GM12872 (cell line): ENCODE results near the gene APOL3.

Source experiments
- TF ChIP-seq, protein P1 (sequence below): IDR thresholded peaks from 3 replicates; pipeline ENCODE4 v1.5.1; 2011; ENCODE audit warnings: low read depth, mild to moderate bottlenecking, low read length, moderate library complexity; ENCODE audit not compliant: insufficient read depth

Gene APOL3

DNA sequence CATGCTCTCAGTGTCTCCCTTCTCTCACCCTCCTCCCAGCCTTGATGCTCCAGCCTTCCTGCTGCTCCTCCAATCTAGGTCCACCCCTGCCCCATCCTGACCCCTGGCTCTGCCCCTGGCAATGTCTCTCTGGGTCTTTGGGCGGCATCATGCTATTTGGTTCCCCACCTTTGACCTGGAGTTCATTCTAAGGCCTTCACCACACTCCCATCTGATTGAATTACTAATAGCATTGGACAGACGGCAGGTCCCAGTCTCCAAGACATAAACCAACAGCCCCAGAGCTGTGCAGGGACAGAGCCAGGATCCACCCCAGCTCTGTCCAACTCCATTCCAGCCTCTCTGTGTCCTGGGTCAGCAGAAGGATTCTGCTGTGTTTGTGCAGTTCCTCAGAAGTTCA, 33.8 kb upstream of the APOL3 start:
- TF ChIP-seq, protein P1, sequence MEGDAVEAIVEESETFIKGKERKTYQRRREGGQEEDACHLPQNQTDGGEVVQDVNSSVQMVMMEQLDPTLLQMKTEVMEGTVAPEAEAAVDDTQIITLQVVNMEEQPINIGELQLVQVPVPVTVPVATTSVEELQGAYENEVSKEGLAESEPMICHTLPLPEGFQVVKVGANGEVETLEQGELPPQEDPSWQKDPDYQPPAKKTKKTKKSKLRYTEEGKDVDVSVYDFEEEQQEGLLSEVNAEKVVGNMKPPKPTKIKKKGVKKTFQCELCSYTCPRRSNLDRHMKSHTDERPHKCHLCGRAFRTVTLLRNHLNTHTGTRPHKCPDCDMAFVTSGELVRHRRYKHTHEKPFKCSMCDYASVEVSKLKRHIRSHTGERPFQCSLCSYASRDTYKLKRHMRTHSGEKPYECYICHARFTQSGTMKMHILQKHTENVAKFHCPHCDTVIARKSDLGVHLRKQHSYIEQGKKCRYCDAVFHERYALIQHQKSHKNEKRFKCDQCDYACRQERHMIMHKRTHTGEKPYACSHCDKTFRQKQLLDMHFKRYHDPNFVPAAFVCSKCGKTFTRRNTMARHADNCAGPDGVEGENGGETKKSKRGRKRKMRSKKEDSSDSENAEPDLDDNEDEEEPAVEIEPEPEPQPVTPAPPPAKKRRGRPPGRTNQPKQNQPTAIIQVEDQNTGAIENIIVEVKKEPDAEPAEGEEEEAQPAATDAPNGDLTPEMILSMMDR: no peak

DNA sequence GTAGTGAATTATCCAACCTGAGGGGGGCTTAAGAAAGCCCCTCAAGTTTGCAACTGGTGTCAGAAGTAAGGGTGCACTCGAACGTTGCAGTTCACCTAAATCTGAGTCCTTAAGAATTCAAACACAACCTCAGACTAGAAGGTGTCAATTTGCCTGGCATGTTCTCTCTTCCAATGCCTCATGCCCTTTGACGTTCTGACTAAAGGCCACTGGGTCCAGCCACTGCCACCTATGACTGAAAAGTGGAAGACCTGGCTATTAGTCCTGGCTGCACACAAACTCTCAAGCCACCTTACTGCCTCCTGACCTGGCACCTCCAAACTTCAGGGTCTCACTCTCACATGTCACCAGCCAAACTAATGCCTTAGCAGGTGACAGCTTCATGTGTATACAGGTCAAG, 33.0 kb upstream of the APOL3 start:
- TF ChIP-seq, protein P1: no peak

- TF ChIP-seq, protein P1: no peak
Observed at GRCh38 chr22:36193171-36193570, 32.6 kb upstream of the APOL3 start.

GRCh38 chr22:36192542-36192941, 32.0 kb upstream of the APOL3 start:
- TF ChIP-seq, protein P1: no peak

DNA sequence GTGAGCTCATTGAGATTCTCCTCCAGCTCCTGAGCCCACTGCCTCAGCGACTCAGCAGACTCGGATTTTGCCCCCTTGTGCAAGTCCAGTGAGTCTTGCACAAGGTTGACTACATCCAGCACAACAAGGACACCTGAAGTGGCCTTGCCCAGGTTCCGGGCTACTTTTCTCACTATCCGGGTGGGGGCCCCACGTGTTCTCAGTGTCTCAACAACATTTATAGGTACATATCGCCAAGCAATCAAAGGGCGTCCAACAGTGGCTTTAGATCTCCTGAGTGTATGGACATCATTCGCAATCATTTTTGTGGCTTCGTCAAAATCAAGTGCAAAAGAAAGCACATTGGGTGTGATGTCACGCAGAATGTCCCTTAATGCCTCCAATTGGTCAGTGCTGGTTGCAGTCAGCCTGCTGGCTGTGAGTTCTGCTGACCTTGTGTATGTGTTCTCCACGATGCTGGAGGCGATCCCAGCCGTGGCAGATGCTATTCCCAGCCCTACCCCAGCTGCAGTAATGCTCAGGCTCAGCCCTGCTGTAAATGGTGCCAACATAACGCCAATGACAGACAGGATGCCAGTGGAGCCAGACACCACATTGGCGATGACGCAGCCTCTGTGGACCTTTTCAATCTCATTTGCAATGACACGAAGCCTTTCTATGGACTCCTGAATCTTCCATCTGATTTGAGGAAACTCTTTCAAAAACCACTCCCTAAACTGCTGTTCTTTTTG, 30.7 kb upstream of the APOL3 start:
- TF ChIP-seq, protein P1: no peak

DNA sequence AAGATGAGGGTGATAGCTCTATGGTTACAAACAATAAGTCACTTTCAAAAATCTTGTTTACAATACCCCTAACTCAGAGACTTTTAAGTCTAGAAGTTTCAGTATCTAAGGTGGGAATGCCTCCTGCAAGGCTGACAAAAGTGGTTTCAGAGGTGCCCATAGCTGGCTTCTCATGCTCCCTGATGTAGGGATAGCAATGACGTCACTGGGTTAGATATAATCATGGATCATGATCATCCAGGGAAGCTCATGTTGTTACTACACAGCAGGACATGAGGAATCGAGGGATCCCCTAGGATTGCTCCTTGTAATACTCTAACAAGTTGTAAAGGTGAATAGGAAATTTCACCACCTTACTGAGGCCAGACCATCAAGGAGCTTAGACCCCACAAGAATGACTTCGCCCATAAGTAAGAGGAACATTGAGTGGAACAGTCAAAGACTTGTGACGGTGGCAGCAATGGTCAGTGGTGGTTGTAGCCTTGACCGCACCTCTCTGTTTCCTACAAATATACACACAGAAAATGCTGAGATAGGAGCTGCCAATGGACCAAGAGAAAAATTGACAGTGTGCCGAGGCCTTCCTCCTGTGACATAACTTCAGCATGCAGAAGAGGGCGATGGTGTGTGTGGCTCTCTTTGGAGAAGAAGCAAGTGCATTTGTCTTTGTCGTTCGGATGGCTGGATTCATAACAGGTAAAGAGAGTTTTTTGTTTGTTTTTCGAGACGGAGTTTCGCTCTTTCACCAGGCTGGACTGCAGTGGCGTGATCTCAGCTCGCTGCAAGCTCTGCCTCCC, 25.5 kb upstream of the APOL3 start:
- TF ChIP-seq, protein P1: no peak

GRCh38 chr22:36184433-36185025, 24.0 kb upstream of the APOL3 start:
- TF ChIP-seq, protein P1: no peak
